OCI-LY3 (cell line): Measurements from ENCODE around the gene DOCK2.

Experiments used
- CTCF ChIP-seq: fragments of 200-600, 300-600 bp; sonication (generic); IDR thresholded peaks from 2 replicates; pipeline ENCODE4 v1.5.1; 2014; ENCODE audit warnings: antibody characterized with exemption, low read length, low read depth
- EZH2phosphoT487 ChIP-seq: fragments of 200-600 bp; shearing (Covaris generic); IDR thresholded peaks from 2 replicates; pipeline ENCODE4 v1.6.1; 2018; ENCODE audit warnings: antibody characterized with exemption, mixed run types, low read depth

GRCh38 chr5:169933616-169934015, 296.5 kb downstream of the DOCK2 start:
- TF ChIP-seq EZH2phosphoT487, result no peak
- no peak for TF ChIP-seq CTCF
